Measurements from ENCODE around the gene SLC22A15.

- TF ChIP-seq CTCF (IDR thresholded peaks at IDR 0.05) (no peak), POLR2AphosphoS5 (IDR thresholded peaks at IDR 0.05) (no peak), POLR2A (IDR thresholded peaks at IDR 0.05) (no peak)
Observed at GRCh38 chr1:116106646-116107045, 130.3 kb downstream of the SLC22A15 start.
